Measurements from ENCODE around the gene GABBR1. TPM values are rescaled to one million over a fixed set of nuclear protein-coding genes. Genes with fewer than 3 reads are reported as not detected.

The GABBR1 gene
- total and polyA plus RNA-seq, 3 donors from 2014 or later, result 16.8 to 29.9 (median 26.2) TPM

DNA sequence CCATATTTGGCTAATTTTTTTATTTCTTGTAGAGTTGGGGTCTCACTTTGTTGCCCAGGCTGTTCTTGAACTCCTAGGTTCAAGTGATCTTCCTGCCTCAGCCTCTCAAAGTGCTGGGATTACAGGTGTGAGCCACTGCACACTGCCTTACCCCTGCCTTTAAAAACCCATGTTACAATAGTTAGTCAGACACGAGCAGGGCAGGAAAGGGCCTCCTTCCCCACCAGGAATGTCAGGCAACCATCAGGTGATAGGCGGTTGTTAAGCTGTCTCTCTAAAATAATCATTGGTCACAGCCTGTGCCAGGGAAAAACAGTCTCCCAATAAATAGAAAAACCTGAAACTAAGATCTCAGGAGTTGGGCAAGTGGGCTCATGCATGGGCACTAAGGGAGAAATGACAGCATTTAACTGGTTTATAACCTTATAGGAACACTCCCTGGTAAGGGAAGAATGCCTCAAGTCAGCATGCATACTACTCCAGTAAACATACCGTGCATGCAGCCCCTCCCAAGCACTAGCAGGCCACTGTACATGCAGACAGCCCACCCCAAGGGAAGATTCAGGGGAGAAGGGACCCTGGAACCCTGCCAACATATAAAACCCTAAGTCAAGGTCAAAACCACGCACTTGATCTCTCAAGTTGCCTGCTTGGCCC is 39.7 kb downstream of the GABBR1 start:
- no peaks in the 10 kb centered on the region for H3K36me3 ChIP-seq (ENCODE audit: low read depth, missing control alignments)
- DNase-seq, result no peak
- no peak overlapping the region for H3K4me3 ChIP-seq
- no peaks in the 10 kb centered on the region for H3K9me3 ChIP-seq
- intact Hi-C loops (cut with DNase I; ENCODE audit: low total_unique reads), result no loop called here
- no peak overlapping the region for H3K27ac ChIP-seq
- H3K4me1 ChIP-seq, result no peaks in the 10 kb centered on the region
- TF ChIP-seq, protein P1, sequence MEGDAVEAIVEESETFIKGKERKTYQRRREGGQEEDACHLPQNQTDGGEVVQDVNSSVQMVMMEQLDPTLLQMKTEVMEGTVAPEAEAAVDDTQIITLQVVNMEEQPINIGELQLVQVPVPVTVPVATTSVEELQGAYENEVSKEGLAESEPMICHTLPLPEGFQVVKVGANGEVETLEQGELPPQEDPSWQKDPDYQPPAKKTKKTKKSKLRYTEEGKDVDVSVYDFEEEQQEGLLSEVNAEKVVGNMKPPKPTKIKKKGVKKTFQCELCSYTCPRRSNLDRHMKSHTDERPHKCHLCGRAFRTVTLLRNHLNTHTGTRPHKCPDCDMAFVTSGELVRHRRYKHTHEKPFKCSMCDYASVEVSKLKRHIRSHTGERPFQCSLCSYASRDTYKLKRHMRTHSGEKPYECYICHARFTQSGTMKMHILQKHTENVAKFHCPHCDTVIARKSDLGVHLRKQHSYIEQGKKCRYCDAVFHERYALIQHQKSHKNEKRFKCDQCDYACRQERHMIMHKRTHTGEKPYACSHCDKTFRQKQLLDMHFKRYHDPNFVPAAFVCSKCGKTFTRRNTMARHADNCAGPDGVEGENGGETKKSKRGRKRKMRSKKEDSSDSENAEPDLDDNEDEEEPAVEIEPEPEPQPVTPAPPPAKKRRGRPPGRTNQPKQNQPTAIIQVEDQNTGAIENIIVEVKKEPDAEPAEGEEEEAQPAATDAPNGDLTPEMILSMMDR (IDR thresholded peaks at IDR 0.05), result no peak
- no peak for TF ChIP-seq POLR2A (IDR thresholded peaks at IDR 0.05)
- 40 to 50% methylated on average over 4 of the region's 4 CpGs for WGBS, 2 donors
- no peaks in the 10 kb centered on the region for H3K27me3 ChIP-seq

DNA sequence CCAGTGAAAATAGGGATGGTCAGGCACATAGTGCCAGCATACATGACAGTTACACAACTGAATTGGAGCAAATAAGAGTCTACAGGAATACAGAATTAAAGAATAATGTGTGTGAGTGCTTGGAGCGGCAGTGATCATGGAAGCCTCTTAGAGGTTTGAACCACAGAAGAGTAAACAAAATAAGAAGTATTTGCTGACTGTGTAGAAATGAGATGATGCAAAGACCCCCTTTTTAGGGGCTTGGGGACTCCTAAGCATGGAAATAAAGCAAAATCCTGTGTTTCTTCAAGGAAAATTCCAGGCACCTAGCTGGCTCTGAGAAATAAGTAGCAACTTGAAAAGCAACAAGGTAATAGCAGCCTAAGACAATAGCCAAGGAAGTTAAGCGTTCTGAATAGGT is 41.3 kb downstream of the GABBR1 start:
- Histone ChIP-seq H3K27ac (no peak overlapping the region), H3K36me3 (ENCODE audit: low read depth, missing control alignments) (no peaks in the 10 kb centered on the region), H3K4me3 (no peak overlapping the region), H3K4me1 (no peaks in the 10 kb centered on the region), H3K27me3 (no peaks in the 10 kb centered on the region), H3K9me3 (no peaks in the 10 kb centered on the region)
- intact Hi-C loops (cut with DNase I; ENCODE audit: low total_unique reads), result no loop called here
- 72 to 83% methylated on average over 2 of the region's 2 CpGs for WGBS, 2 donors
- TF ChIP-seq POLR2A (IDR thresholded peaks at IDR 0.05), result no peak
- TF ChIP-seq, protein P1 (IDR thresholded peaks at IDR 0.05), result no peak
- no peak for DNase-seq

DNA sequence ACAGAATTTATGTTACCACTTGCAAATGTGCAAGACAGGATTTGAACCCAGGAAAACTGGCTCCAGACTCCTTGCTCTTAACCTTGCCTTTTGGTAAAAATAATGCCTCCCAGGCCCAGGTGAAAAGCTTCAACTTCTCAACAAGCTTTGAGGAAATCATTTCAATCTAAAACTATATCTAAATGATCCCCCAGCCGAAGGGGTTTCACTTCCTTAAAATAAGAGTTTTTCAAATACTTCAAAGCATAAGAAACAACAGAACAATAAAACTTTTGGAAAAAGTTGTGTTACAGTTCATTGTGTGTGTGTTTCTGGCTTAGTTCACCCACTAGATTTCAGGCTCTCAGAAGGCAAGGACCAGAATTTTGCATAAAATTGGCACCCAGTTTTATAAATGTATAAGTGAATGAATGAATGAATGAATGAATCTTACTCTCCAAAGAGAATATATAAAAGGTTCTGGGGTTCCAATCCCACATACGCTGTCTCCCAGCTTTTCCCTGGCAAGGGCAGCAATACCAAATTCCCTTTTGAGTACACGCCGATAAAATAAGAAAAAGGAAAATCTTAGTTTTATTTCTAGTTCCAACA is 42.7 kb downstream of the GABBR1 start:
- Histone ChIP-seq H3K9me3 (no peaks in the 10 kb centered on the region), H3K27me3 (no peaks in the 10 kb centered on the region), H3K36me3 (ENCODE audit: low read depth, missing control alignments) (no peaks in the 10 kb centered on the region), H3K4me3 (no peak overlapping the region), H3K4me1 (no peaks in the 10 kb centered on the region), H3K27ac (no peak overlapping the region)
- WGBS, 2 donors, result 91 to 92% methylated on average over 4 of the region's 4 CpGs
- TF ChIP-seq, protein P1 (IDR thresholded peaks at IDR 0.05), result no peak
- TF ChIP-seq POLR2A (IDR thresholded peaks at IDR 0.05), result no peak
- DNase-seq, result no peak
- intact Hi-C loops (cut with DNase I; ENCODE audit: low total_unique reads), result no loop called here

DNA sequence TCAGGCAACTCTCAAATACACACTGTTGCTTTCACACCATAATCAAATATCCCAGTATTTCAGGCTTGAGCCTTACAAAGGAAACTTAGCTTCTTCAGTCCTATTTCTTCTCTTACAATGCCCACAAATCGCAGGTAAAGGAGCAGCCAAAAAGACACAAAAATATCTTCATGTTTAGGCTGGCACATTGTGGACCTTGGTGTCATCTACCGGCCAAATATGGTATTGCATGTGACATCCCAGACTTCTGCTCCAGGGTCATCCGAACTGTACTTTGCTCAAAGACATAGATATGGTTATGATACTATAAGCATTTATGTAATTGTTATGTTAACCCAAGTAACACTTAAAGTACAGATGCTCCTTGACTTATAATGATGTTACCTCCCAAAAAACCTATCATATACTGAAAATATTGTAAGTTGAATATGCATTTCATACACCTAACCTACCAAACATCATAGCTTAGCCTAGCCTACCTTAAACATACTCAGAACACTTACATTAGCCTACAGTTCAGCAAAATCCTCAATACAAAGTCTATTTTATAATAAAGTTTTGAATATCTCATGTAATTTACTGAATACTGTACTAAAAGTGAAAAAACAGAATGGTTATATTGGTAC is 43.4 kb downstream of the GABBR1 start:
- WGBS, 2 donors, result 21 to 34% methylated on average over 3 of the region's 3 CpGs
- Histone ChIP-seq H3K27me3 (no peaks in the 10 kb centered on the region), H3K4me3 (no peak overlapping the region), H3K36me3 (ENCODE audit: low read depth, missing control alignments) (no peaks in the 10 kb centered on the region), H3K27ac (no peak overlapping the region), H3K4me1 (no peaks in the 10 kb centered on the region), H3K9me3 (no peaks in the 10 kb centered on the region)
- intact Hi-C loops (cut with DNase I; ENCODE audit: low total_unique reads), result no loop called here
- peak; percentile 58 for DNase-seq
- TF ChIP-seq POLR2A (IDR thresholded peaks at IDR 0.05), result no peak
- TF ChIP-seq, protein P1 (IDR thresholded peaks at IDR 0.05), result peak; percentile 73 to 94 (median 92)
